Liver (tissue), 3 donors: ENCODE results near the gene GPR62.
A peak's percentile ranks its signal among the peaks of the same experiment; 100 is the strongest.

Experiments used
- FOXA1 ChIP-seq: IDR thresholded peaks from 2 replicates; pipeline ENCODE4 v1.6.1; 2016; ENCODE audit warnings: antibody characterized with exemption
- FOXA2 ChIP-seq: IDR thresholded peaks from 2 replicates; pipeline ENCODE4 v1.6.1; 2016; ENCODE audit warnings: antibody characterized with exemption
- GABPA ChIP-seq, 2 donors: IDR thresholded peaks in 1 of 2; conservative IDR thresholded peaks in 1 of 2; 2 replicates each; pipeline ENCODE4 v1.6.1; 2016; ENCODE audit warnings: antibody characterized with exemption in 2 of 2, mild to moderate bottlenecking in 1 of 2, moderate library complexity in 1 of 2
- JUND ChIP-seq, 2 donors: IDR thresholded peaks; 2 replicates each; pipeline ENCODE4 v1.6.1; 2016; ENCODE audit warnings: antibody characterized with exemption in 2 of 2
- MAX ChIP-seq: IDR thresholded peaks from 2 replicates; pipeline ENCODE4 v1.6.1; 2016; ENCODE audit warnings: antibody characterized with exemption
- RAD21 ChIP-seq, 2 donors: IDR thresholded peaks; 2 replicates each; pipeline ENCODE4 v1.6.1; 2016; ENCODE audit warnings: antibody characterized with exemption in 2 of 2, mild to moderate bottlenecking in 2 of 2
- RXRA ChIP-seq, 2 donors: IDR thresholded peaks; 2 replicates each; pipeline ENCODE4 v1.6.1; 2017 to 2018; ENCODE audit warnings: antibody characterized with exemption in 2 of 2, mild to moderate bottlenecking in 1 of 2
- SP1 ChIP-seq: IDR thresholded peaks from 2 replicates; pipeline ENCODE4 v1.6.1; 2018; ENCODE audit warnings: antibody characterized with exemption, mild to moderate bottlenecking
- TF ChIP-seq, protein P1 (sequence below): IDR thresholded peaks from 2 replicates; pipeline ENCODE4 v1.6.1; 2016; ENCODE audit warnings: antibody characterized with exemption, mild to moderate bottlenecking
- TF ChIP-seq, protein P2 (sequence below): fragments of 150-350 bp; IDR thresholded peaks from 2 replicates; pipeline ENCODE4 v1.5.1; 2017; ENCODE audit warnings: improper control_type of control experiment, low read depth, low read length; ENCODE audit not compliant: missing input control
- TF ChIP-seq, protein P3 (sequence below): IDR thresholded peaks from 2 replicates; pipeline ENCODE4 v1.6.1; 2016; ENCODE audit warnings: antibody characterized with exemption
- donor health status: healthy.
- donor health status: healthy.

DNA sequence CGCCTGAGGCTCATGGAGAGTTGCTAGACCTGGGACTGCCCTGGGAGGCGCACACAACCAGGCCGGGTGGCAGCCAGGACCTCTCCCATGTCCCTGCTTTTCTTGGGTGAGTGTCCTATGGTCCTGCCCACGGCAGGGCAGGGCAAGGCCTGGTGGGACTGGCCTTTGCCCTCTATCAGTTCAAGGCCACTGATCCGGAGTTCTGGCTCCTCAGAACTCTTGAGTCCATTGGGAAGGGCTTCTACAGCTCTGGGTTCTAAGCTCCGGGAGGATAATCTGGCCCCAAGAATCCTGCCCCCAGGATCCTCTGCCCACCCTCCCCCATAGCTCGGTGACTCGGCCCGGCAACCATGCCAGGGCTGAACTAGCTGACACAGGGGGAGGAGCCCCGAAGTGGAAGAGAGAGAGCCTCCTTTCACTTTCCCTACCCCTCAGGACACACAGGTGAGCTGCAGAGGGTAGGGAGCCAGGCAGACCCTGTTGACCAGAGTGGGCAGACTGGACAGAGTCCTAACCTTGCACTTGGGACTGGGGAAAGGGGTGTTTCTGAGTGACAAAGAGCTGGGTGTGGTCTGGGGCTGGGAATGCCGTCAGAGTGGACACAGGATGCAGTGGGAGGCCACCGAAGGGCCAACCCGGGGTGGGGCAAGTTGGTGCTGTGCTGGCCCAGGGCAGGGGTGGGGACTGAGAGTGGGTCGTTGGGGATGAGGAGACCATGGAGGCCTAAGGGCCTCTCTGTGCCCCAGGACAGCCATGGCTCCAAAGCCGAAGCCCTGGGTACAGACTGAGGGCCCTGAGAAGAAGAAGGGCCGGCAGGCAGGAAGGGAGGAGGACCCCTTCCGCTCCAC, 12.4 kb upstream of the GPR62 start:
- TF ChIP-seq RXRA (IDR thresholded peaks at IDR 0.05): peak; percentile 26 to 58
- TF ChIP-seq, protein P1, sequence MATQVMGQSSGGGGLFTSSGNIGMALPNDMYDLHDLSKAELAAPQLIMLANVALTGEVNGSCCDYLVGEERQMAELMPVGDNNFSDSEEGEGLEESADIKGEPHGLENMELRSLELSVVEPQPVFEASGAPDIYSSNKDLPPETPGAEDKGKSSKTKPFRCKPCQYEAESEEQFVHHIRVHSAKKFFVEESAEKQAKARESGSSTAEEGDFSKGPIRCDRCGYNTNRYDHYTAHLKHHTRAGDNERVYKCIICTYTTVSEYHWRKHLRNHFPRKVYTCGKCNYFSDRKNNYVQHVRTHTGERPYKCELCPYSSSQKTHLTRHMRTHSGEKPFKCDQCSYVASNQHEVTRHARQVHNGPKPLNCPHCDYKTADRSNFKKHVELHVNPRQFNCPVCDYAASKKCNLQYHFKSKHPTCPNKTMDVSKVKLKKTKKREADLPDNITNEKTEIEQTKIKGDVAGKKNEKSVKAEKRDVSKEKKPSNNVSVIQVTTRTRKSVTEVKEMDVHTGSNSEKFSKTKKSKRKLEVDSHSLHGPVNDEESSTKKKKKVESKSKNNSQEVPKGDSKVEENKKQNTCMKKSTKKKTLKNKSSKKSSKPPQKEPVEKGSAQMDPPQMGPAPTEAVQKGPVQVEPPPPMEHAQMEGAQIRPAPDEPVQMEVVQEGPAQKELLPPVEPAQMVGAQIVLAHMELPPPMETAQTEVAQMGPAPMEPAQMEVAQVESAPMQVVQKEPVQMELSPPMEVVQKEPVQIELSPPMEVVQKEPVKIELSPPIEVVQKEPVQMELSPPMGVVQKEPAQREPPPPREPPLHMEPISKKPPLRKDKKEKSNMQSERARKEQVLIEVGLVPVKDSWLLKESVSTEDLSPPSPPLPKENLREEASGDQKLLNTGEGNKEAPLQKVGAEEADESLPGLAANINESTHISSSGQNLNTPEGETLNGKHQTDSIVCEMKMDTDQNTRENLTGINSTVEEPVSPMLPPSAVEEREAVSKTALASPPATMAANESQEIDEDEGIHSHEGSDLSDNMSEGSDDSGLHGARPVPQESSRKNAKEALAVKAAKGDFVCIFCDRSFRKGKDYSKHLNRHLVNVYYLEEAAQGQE: peak; percentile 13
- TF ChIP-seq MAX: no peak
- TF ChIP-seq, protein P2, sequence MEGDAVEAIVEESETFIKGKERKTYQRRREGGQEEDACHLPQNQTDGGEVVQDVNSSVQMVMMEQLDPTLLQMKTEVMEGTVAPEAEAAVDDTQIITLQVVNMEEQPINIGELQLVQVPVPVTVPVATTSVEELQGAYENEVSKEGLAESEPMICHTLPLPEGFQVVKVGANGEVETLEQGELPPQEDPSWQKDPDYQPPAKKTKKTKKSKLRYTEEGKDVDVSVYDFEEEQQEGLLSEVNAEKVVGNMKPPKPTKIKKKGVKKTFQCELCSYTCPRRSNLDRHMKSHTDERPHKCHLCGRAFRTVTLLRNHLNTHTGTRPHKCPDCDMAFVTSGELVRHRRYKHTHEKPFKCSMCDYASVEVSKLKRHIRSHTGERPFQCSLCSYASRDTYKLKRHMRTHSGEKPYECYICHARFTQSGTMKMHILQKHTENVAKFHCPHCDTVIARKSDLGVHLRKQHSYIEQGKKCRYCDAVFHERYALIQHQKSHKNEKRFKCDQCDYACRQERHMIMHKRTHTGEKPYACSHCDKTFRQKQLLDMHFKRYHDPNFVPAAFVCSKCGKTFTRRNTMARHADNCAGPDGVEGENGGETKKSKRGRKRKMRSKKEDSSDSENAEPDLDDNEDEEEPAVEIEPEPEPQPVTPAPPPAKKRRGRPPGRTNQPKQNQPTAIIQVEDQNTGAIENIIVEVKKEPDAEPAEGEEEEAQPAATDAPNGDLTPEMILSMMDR: no peak
- no peak for TF ChIP-seq FOXA1
- no peak for TF ChIP-seq GABPA (IDR thresholded peaks at IDR 0.05 in 1 of 2, conservative IDR thresholded peaks at IDR 0.05 in 1 of 2)
- TF ChIP-seq RAD21 (IDR thresholded peaks at IDR 0.05): no peak
- TF ChIP-seq JUND (IDR thresholded peaks at IDR 0.05): no peak
- TF ChIP-seq SP1: peak; percentile 68
- TF ChIP-seq, protein P3, sequence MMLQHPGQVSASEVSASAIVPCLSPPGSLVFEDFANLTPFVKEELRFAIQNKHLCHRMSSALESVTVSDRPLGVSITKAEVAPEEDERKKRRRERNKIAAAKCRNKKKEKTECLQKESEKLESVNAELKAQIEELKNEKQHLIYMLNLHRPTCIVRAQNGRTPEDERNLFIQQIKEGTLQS: no peak
- no peak for TF ChIP-seq FOXA2
